H1 (cell line): Measurements from ENCODE around the gene FBXW2. TPM values are rescaled to one million over a fixed set of nuclear protein-coding genes. Genes with fewer than 3 reads are reported as not detected.

Experiments
- CTCF ChIA-PET: fragments of 300-600 bp; sonication (Branson Sonifier 250); formaldehyde crosslinking; loops from one replicate; lab custom pipeline; 2021; ENCODE audit not compliant: partially characterized antibody; lab: Charles Lee
- POLR2A ChIA-PET: fragments of 300-600 bp; sonication (Branson Sonifier 250); formaldehyde crosslinking; loops from one replicate; lab custom pipeline; 2021; ENCODE audit warnings: inconsistent platforms; ENCODE audit not compliant: partially characterized antibody; lab: Charles Lee
- DNase-seq, 2 experiments: peaks; one replicate each; pipeline versions ENCODE4 v3.0.0 to v3.0.0-alpha.2; 2010 to 2022; ENCODE audit warnings: low spot score in 2 of 2, low read depth in 1 of 2, mixed read lengths in 1 of 2
- FAIRE-seq: peaks from 2 replicates; lab custom pipeline; 2011; peaks lifted over from hg19 to GRCh38; lab: Jason Lieb, UNC
- H2AFZ ChIP-seq: 2 replicates; pipeline ENCODE4 v1.8.1; 2012; ENCODE audit warnings: low read length, inconsistent platforms
- H2AK5ac ChIP-seq: 2 replicates; pipeline ENCODE4 v1.6.1; 2013; ENCODE audit warnings: low read depth, low read length
- H2BK120ac ChIP-seq: replicated peaks from 2 replicates; pipeline ENCODE3; 2013; ENCODE audit warnings: low read depth, low read length, inconsistent platforms
- H2BK12ac ChIP-seq: 2 replicates; pipeline ENCODE4 v1.6.1; 2013; ENCODE audit warnings: low read depth, low read length
- H2BK15ac ChIP-seq: 2 replicates; pipeline ENCODE4 v1.6.1; 2013; ENCODE audit warnings: low read length
- H2BK20ac ChIP-seq: 2 replicates; pipeline ENCODE4 v1.6.1; 2013; ENCODE audit warnings: low read length
- H2BK5ac ChIP-seq: 2 replicates; pipeline ENCODE4 v1.6.1; 2013; ENCODE audit warnings: low read depth, low read length
- H3K14ac ChIP-seq: 2 replicates; pipeline ENCODE4 v1.6.1; 2013; ENCODE audit warnings: inconsistent platforms; ENCODE audit not compliant: insufficient read length
- H3K18ac ChIP-seq: 2 replicates; pipeline ENCODE4 v1.6.1; 2013; ENCODE audit warnings: low read length; ENCODE audit errors: extremely low read depth
- H3K23ac ChIP-seq: 2 replicates; pipeline ENCODE4 v1.6.1; 2013; ENCODE audit warnings: inconsistent platforms; ENCODE audit not compliant: insufficient read length
- H3K23me2 ChIP-seq: 2 replicates; pipeline ENCODE4 v1.6.1; 2013; ENCODE audit warnings: low read depth, low read length
- H3K27ac ChIP-seq: 2 replicates; pipeline ENCODE4 v1.6.1; 2011; ENCODE audit warnings: low read depth, low read length, inconsistent platforms
- H3K27me3 ChIP-seq, 4 experiments: replicated peaks in 1 of 4; 1 replicate in 1 of 4; 2 replicates in 3 of 4; pipeline versions ENCODE4 v1.6.1 to v1.8.1; 2011 to 2013; ENCODE audit warnings: low read length in 3 of 4, mild to moderate bottlenecking in 3 of 4, inconsistent platforms in 2 of 4, mixed read lengths in 2 of 4, moderate library complexity in 1 of 4; ENCODE audit not compliant: control insufficient read depth in 3 of 4, insufficient read depth in 3 of 4; ENCODE audit errors: extremely low read depth in 1 of 4
- H3K36me3 ChIP-seq, 4 experiments: 2 replicates each; pipeline versions ENCODE4 v1.6.1 to v1.8.1; 2011 to 2013; ENCODE audit warnings: mild to moderate bottlenecking in 4 of 4, low read length in 3 of 4, moderate library complexity in 2 of 4, control low read depth in 1 of 4, inconsistent platforms in 1 of 4; ENCODE audit not compliant: insufficient read depth in 4 of 4, control insufficient read depth in 2 of 4
- H3K4ac ChIP-seq: replicated peaks from 2 replicates; pipeline ENCODE3; 2013; ENCODE audit warnings: low read length, low read depth, mixed read lengths, inconsistent platforms; ENCODE audit not compliant: insufficient read length
- H3K4me1 ChIP-seq, 4 experiments: replicated peaks in 1 of 4; 1 replicate in 1 of 4; 2 replicates in 3 of 4; pipeline versions ENCODE4 v1.6.1 to v1.8.1; 2011 to 2013; ENCODE audit warnings: low read length in 3 of 4, inconsistent platforms in 2 of 4, mixed read lengths in 1 of 4; ENCODE audit not compliant: insufficient read depth in 4 of 4, control insufficient read depth in 3 of 4
- H3K4me2 ChIP-seq, 2 experiments: 2 replicates each; pipeline versions ENCODE4 v1.6.1 to v1.8.1; 2011 to 2013; ENCODE audit warnings: low read depth in 2 of 2, low read length in 2 of 2, control low read depth in 1 of 2, inconsistent platforms in 1 of 2, mild to moderate bottlenecking in 1 of 2; ENCODE audit not compliant: insufficient read depth in 1 of 2
- H3K4me3 ChIP-seq, 4 experiments: fragments of 200-600, 300-600 bp in 1 of 4; sonication (generic), shearing (Covaris generic), sonication (Bioruptor Twin) in 1 of 4; 2 replicates each; pipeline versions ENCODE4 v1.5.1 to v1.8.1; 2011 to 2016; ENCODE audit warnings: low read length in 4 of 4, low read depth in 3 of 4, control low read depth in 2 of 4, inconsistent platforms in 2 of 4, mild to moderate bottlenecking in 2 of 4, mixed read lengths in 1 of 4, moderate library complexity in 1 of 4; ENCODE audit not compliant: insufficient read depth in 2 of 4; ENCODE audit errors: extremely low read depth in 1 of 4
- H3K56ac ChIP-seq: replicated peaks from 2 replicates; pipeline ENCODE3; 2013; ENCODE audit warnings: low read depth, mild to moderate bottlenecking, mixed read lengths, low read length, inconsistent platforms; ENCODE audit not compliant: insufficient read length
- H3K79me1 ChIP-seq: 2 replicates; pipeline ENCODE4 v1.6.1; 2013; ENCODE audit warnings: low read depth, low read length, control low read depth
- H3K79me2 ChIP-seq, 2 experiments: 2 replicates each; pipeline versions ENCODE4 v1.6.1 to v1.8.1; 2012 to 2013; ENCODE audit warnings: low read length in 2 of 2, mild to moderate bottlenecking in 2 of 2, inconsistent platforms in 1 of 2; ENCODE audit not compliant: insufficient read depth in 2 of 2, control insufficient read depth in 1 of 2
- H3K9ac ChIP-seq, 4 experiments: replicated peaks in 1 of 4; 1 replicate in 1 of 4; 2 replicates in 3 of 4; pipeline versions ENCODE4 v1.6.1 to v1.8.1; 2011 to 2013; ENCODE audit warnings: low read depth in 3 of 4, low read length in 3 of 4, control low read depth in 2 of 4, mild to moderate bottlenecking in 2 of 4, moderate library complexity in 2 of 4, inconsistent platforms in 1 of 4; ENCODE audit errors: extremely low read depth in 1 of 4
- H3K9me3 ChIP-seq, 2 experiments: 2 replicates each; pipeline versions ENCODE4 v1.6.1 to v1.8.1; 2012 to 2013; ENCODE audit warnings: mild to moderate bottlenecking in 2 of 2, moderate library complexity in 2 of 2, control low read depth in 1 of 2, inconsistent platforms in 1 of 2, low read depth in 1 of 2, low read length in 1 of 2, mixed read lengths in 1 of 2; ENCODE audit not compliant: insufficient read depth in 2 of 2
- H4K20me1 ChIP-seq, 2 experiments: replicated peaks in 1 of 2; 2 replicates each; pipeline versions ENCODE3 to v1.8.1; 2011 to 2013; ENCODE audit warnings: inconsistent platforms in 2 of 2, low read length in 2 of 2, mild to moderate bottlenecking in 1 of 2; ENCODE audit not compliant: insufficient read depth in 2 of 2, control insufficient read depth in 1 of 2
- H4K5ac ChIP-seq: 2 replicates; pipeline ENCODE4 v1.6.1; 2013; ENCODE audit warnings: low read length, low read depth, mixed read lengths, inconsistent platforms; ENCODE audit not compliant: insufficient read length
- H4K8ac ChIP-seq: 2 replicates; pipeline ENCODE4 v1.8.0; 2013; ENCODE audit warnings: mild to moderate bottlenecking, moderate library complexity, low read length, inconsistent platforms; ENCODE audit not compliant: insufficient read depth; ENCODE audit errors: extremely low read depth
- H4K91ac ChIP-seq: replicated peaks from 2 replicates; pipeline ENCODE3; 2013; ENCODE audit warnings: low read length, mixed read lengths, inconsistent platforms; ENCODE audit not compliant: insufficient read length
- CEBPB ChIP-seq: IDR thresholded peaks from 2 replicates; pipeline ENCODE4 v1.6.1; 2012; ENCODE audit warnings: low read depth, low read length
- CHD2 ChIP-seq: IDR thresholded peaks from 2 replicates; pipeline ENCODE4 v1.6.1; 2012; ENCODE audit warnings: low read length, improper control_type of control experiment
- EGR1 ChIP-seq: IDR thresholded peaks from 2 replicates; pipeline ENCODE4 v1.6.1; 2011; ENCODE audit warnings: low read depth, low read length, borderline replicate concordance
- HDAC2 ChIP-seq, 2 experiments: fragments of 300-600 bp in 1 of 2; sonication (generic) in 1 of 2; IDR thresholded peaks; 2 replicates each; pipeline ENCODE4 v1.6.1; 2011 to 2012; ENCODE audit warnings: low read depth in 2 of 2, low read length in 2 of 2, mild to moderate bottlenecking in 2 of 2, moderate library complexity in 2 of 2, borderline replicate concordance in 1 of 2, inconsistent platforms in 1 of 2
- JUN ChIP-seq: IDR thresholded peaks from 2 replicates; pipeline ENCODE4 v1.6.1; 2011; ENCODE audit warnings: low read depth, mild to moderate bottlenecking, improper control_type of control experiment, low read length
- KDM4A ChIP-seq: IDR thresholded peaks from one replicate; pipeline ENCODE4 v1.7.1; 2012; ENCODE audit warnings: low read depth, mild to moderate bottlenecking, moderate library complexity, low read length, inconsistent platforms; ENCODE audit not compliant: severe bottlenecking
- NRF1 ChIP-seq: IDR thresholded peaks from 2 replicates; pipeline ENCODE4 v1.6.1; 2011; ENCODE audit warnings: mild to moderate bottlenecking, low read depth, low read length, improper control_type of control experiment
- RXRA ChIP-seq: IDR thresholded peaks from 2 replicates; pipeline ENCODE4 v1.6.1; 2011; ENCODE audit warnings: low read depth, mild to moderate bottlenecking, low read length, moderate library complexity; ENCODE audit not compliant: insufficient read depth
- SIX5 ChIP-seq: IDR thresholded peaks from 2 replicates; pipeline ENCODE4 v1.6.1; 2011; ENCODE audit warnings: mild to moderate bottlenecking, low read depth, low read length
- TAF7 ChIP-seq: optimal IDR thresholded peaks from 2 replicates; pipeline ENCODE3; 2011; ENCODE audit warnings: low read depth, mild to moderate bottlenecking, inconsistent platforms, low read length, moderate library complexity, borderline replicate concordance
- WGBS, 2 experiments: shearing (Covaris generic) in 1 of 2; methylation state at CpG; one replicate each; pipeline versions ENCODE4 v1.1.6 to v1.1.7; 2013 to 2015; ENCODE audit warnings: low lambda C conversion rate in 2 of 2, mixed read lengths in 2 of 2, inconsistent platforms in 1 of 2, low coverage in 1 of 2, missing lambda C conversion rate in 1 of 2; ENCODE audit not compliant: insufficient replicate concordance in 2 of 2, insufficient coverage in 1 of 2, insufficient read length in 1 of 2; ENCODE audit errors: extremely low coverage in 1 of 2, missing lambda C conversion rate in 1 of 2; 5-methylcytosine and 5-hydroxymethylcytosine counted together
- polyA plus RNA-seq, 7 experiments: library from polyadenylated mRNA; depleted of rRNA in 3 of 7; stranded (reverse) in 5 of 7; unstranded in 2 of 7; fragments of >200 nt in 5 of 7; fragments of 200-250 nt in 2 of 7; gene quantifications; 1 replicate in 5 of 7; 2 replicates in 1 of 7; 4 replicates in 1 of 7; pipeline versions ENCODE4 v1.2.1 to v1.2.3, GENCODE V29; 2011 to 2013; ENCODE audit warnings: missing spikeins in 2 of 7, mixed read lengths in 2 of 7
- total RNA-seq: library from RNA; stranded (reverse); fragmentation: NEBNext Ultra II Directional; extraction: Animal tissue kit (Norgen Biotek cat#: 25700); gene quantifications from 2 replicates; pipeline ENCODE4 v1.2.1, GENCODE V29; 2021

FBXW2 gene
- total and polyA plus RNA-seq, 2 of the 8 experiments (the other 6 are each of a cell fraction or from before 2014, with no cell fraction given) = 19.2 to 65.3 TPM

GRCh38 chr9:120726484-120726883 is 66.7 kb downstream of the FBXW2 start:
- DNase-seq (no peak), FAIRE-seq (no peak)
- H3K18ac ChIP-seq = no peak overlapping the region
- no peaks in the 10 kb centered on the region for H3K36me3 ChIP-seq
- no peak overlapping the region for H3K27ac ChIP-seq
- TF ChIP-seq CEBPB (no peak), TAF7 (no peak), JUN (no peak), CHD2 (no peak), HDAC2 (IDR thresholded peaks at IDR 0.05; ENCODE audit: borderline replicate concordance in 1 of 2, low read depth in 2 of 2, low read length in 2 of 2) (no peak), RXRA (no peak), KDM4A (no peak), EGR1 (no peak), NRF1 (no peak), SIX5 (no peak)
- H2BK20ac ChIP-seq = no peak overlapping the region
- no peaks in the 10 kb centered on the region for H3K27me3 ChIP-seq
- no peak overlapping the region for H2BK120ac ChIP-seq
- POLR2A ChIA-PET = interaction anchor here (1.5 kb wide), 1 partner anchor 12 kb away, joined by 4 read pairs; the partner anchor contains the start of gene MEGF9
- no peaks in the 10 kb centered on the region for H4K20me1 ChIP-seq
- H3K14ac ChIP-seq = no peak overlapping the region
- no peaks in the 10 kb centered on the region for H3K79me2 ChIP-seq
- H2AK5ac ChIP-seq = no peak overlapping the region
- H4K8ac ChIP-seq = no peak overlapping the region
- no peak overlapping the region for H4K91ac ChIP-seq
- no peak overlapping the region for H4K5ac ChIP-seq
- H2BK5ac ChIP-seq = no peak overlapping the region
- no peak overlapping the region for H2AFZ ChIP-seq
- H3K4ac ChIP-seq = no peak overlapping the region
- CTCF ChIA-PET = interaction anchor here (1.2 to 1.5 kb wide), 2 partner anchors 9 to 26 kb away, joined by 3 read pairs; no protein-coding TSS in a partner anchor
- H3K56ac ChIP-seq = no peak overlapping the region
- no peak overlapping the region for H3K4me3 ChIP-seq
- H3K9ac ChIP-seq = no peak overlapping the region
- H2BK15ac ChIP-seq = no peak overlapping the region
- H3K79me1 ChIP-seq = no peaks in the 10 kb centered on the region
- no peaks in the 10 kb centered on the region; the same call in 1 of the 2 replicates for H3K23me2 ChIP-seq
- 79% methylated on average over 2 of the region's 2 CpGs; no CpG with 5 or more reads in 1 of the 2 experiments for WGBS, 2 experiments
- no peaks in the 10 kb centered on the region for H3K9me3 ChIP-seq
- H3K4me1 ChIP-seq = peaks cover 0 to 6% (median 0%) of the 10 kb centered on the region in 4 experiments; a peak in 1 of 7 replicates
- H2BK12ac ChIP-seq = no peak overlapping the region
- H3K23ac ChIP-seq = no peak overlapping the region
- H3K4me2 ChIP-seq = no peak overlapping the region
